GM12873 (cell line): ENCODE data around the gene ZMIZ1.

ENCODE experiments used
- TF ChIP-seq, protein P1 (sequence below): IDR thresholded peaks from 2 replicates; pipeline ENCODE4 v1.5.1; 2012; ENCODE audit warnings: low read depth, mild to moderate bottlenecking, moderate library complexity, low read length, control low read depth; ENCODE audit not compliant: insufficient read depth; ENCODE audit errors: missing control alignments

ZMIZ1 gene

GRCh38 chr10:79153745-79154144, 85.0 kb downstream of the ZMIZ1 start:
- TF ChIP-seq, protein P1, sequence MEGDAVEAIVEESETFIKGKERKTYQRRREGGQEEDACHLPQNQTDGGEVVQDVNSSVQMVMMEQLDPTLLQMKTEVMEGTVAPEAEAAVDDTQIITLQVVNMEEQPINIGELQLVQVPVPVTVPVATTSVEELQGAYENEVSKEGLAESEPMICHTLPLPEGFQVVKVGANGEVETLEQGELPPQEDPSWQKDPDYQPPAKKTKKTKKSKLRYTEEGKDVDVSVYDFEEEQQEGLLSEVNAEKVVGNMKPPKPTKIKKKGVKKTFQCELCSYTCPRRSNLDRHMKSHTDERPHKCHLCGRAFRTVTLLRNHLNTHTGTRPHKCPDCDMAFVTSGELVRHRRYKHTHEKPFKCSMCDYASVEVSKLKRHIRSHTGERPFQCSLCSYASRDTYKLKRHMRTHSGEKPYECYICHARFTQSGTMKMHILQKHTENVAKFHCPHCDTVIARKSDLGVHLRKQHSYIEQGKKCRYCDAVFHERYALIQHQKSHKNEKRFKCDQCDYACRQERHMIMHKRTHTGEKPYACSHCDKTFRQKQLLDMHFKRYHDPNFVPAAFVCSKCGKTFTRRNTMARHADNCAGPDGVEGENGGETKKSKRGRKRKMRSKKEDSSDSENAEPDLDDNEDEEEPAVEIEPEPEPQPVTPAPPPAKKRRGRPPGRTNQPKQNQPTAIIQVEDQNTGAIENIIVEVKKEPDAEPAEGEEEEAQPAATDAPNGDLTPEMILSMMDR = no peak

DNA sequence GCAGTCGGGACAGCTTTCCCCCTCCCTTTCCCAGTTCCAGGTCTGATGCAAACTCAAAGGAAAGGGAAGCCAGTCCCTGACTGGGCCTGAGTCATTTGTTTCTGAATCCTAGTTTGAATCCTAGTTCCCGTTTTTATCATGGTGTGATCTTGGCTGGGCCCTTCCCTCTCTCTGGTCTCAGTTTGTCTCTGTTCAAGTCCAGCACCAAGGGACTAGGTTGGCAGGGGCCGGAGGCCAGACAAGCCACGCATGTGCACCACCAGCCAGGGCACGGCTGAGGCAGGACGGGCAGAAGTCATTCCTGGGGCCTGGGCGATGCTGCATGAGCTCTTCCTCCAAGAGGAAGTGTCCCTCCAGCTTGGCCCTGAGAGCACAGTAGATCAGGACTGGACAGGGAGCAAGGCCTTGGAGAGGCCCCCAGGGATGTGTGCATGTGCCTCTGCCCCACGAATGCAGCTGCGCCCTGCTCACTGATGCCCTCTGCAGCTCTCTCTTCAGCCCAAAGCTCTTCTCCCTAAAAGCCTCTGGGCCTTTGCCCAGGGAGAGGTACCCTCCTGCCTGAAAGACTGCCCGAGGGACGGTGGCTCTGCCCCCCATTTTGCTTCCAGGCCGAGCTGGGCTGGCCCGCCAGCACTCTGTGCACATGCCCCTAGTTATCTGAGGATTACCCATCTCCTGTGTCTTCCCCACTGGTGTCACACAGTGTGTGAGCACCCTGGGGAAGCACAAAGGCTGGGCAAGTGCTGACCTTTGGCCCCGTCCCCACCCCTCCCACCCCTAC, 86.7 kb downstream of the ZMIZ1 start:
- TF ChIP-seq, protein P1 = peak; percentile 30

GRCh38 chr10:79156334-79157274, 87.8 kb downstream of the ZMIZ1 start:
- TF ChIP-seq, protein P1 = no peak

GRCh38 chr10:79158004-79158340, 89.2 kb downstream of the ZMIZ1 start:
- TF ChIP-seq, protein P1 = no peak

DNA sequence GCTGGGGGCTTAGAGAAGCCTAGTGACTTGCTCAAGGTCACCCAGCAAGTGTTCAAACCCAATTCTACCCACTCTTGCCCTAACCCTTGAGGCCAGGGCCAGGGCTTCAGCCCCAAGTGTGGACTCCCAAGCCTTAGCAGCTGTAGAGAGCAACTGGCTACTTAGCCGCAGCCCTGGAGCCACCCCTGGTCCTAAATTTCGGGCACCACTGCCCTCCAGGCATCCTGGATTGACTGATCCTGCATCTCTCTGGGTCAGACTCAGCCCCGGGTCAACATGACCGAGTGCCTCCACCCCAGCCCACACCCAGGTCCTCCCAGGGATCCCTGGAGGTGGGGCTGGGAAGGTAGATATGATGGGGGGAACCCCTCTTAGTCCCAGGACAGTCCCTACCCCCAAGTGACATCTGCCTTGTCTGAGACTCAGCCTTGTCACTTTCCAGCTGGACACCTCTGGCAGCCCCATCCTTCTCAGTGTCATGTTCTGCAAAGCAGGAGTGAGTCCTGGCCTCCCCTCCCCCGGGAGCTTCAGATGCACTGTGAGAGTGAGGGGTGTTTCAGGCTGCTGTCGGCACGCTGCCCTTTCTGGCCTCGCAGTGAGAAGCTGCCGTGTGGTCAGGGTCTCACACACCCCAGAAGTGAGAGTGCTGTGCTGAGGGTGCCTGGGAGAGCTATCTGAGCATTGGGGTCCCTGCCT, 89.8 kb downstream of the ZMIZ1 start:
- TF ChIP-seq, protein P1 = no peak

GRCh38 chr10:79159141-79159651, 90.4 kb downstream of the ZMIZ1 start:
- TF ChIP-seq, protein P1 = no peak

DNA sequence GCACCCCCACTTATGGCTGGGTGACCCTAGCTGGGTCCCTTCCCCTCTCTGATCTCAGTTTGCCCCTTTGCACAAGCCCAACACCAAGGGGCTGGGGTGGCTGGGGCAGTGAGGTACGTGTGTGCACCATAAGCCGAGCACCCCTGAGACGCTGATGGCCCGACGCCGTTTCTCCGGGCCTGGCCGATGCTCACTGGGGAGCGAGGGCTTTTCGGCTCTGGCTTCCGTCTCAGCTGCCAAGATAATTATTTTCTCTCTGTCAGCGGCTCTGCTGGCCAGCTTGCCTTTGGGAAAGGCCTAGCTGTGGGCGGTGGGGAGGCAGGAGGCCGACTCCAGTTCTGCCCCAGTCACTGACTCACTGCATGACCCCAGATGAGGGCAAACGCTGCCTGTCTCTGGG, 91.0 kb downstream of the ZMIZ1 start:
- TF ChIP-seq, protein P1 = no peak
